Measurements from ENCODE around the gene PDIA5. TPM values are rescaled to one million over a fixed set of nuclear protein-coding genes. Genes with fewer than 3 reads are reported as not detected.
A peak's percentile ranks its signal among the peaks of the same experiment; 100 is the strongest.

The PDIA5 gene
- 99.5 TPM for polyA plus RNA-seq (2013, experiment 1 of 2)
- polyA plus RNA-seq (2013, experiment 2 of 2), result 101 TPM

DNA sequence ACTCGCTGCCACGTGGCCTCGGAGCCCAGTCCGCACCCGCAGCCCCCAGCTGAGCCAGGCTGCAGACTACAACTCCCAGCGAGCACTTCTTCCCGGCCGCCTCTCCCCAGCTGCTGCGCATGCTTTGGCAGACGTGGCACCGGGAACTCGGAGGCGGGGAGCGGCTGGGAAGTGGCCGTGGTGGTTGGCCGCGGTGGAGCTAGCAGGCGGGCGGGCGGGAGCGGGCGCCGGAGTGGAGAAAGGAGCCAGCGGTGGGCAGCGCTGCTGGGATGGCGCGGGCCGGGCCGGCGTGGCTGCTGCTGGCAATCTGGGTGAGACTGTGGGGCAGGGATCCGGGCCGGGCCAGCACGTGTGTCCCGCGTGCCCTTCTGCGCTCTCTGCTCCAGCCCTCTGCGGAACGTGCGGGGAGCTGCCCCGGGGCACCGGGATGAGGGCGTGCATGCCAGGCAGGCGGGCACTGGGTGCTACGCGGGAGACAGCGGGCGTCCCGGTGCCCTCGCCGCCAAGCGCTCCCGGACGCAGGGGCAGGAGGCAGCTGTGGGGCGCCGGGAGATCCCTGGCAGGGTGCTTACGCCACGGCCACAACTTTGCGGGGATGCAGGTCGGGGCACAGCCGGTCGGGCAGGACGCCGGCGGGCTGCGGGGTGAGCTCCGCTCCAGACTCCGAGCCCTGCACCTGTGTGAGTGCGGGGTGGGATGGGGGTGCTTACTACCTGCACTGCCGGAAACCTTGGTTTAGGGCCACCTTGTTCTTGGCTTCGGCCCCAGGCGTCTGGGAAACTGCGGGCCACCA is at the start of gene PDIA5:
Gene PDIA5, plus strand, starts transcription at position 130 of the 793 bp plus-strand sequence. Its CDS starts 140 bp downstream, at position 270.
- H2BK5ac ChIP-seq (ENCODE audit: low read depth, low read length, poor library complexity, severe bottlenecking), result no peak within 1 kb of the TSS
- no peaks in the 10 kb centered on the region for H3K9me3 ChIP-seq (ENCODE audit: control insufficient read depth, low read length)
- H3K4me1 ChIP-seq (ENCODE audit: control insufficient read depth, insufficient read depth, low read depth, low read length), result peaks cover 17% of the 10 kb centered on the region
- H3K36me3 ChIP-seq (ENCODE audit: control insufficient read depth in 1 of 2, insufficient read depth in 2 of 2, low read depth in 1 of 2, low read length in 2 of 2), result no peaks in the 10 kb centered on the region
- H3K27ac ChIP-seq (ENCODE audit: low read length, poor library complexity, severe bottlenecking), result no peak within 1 kb of the TSS
- peak within 1 kb of the TSS; percentile 55 for H2AFZ ChIP-seq (ENCODE audit: low read depth, low read length)
- H3K4me3 ChIP-seq (ENCODE audit: insufficient read depth in 1 of 2, low read depth in 1 of 2, low read length in 2 of 2), result peak within 1 kb of the TSS; percentile 86 to 92
- H4K91ac ChIP-seq (ENCODE audit: low read length), result peak within 1 kb of the TSS; percentile 71
- DNase-seq, result peak; percentile 90
- H2BK12ac ChIP-seq (ENCODE audit: low read length in 2 of 2), result peak within 1 kb of the TSS in 1 of 2 experiments; percentile 33
- H2BK15ac ChIP-seq (ENCODE audit: low read depth, poor library complexity, severe bottlenecking), result peak within 1 kb of the TSS; percentile 83
- peak within 1 kb of the TSS; percentile 86 for H3K9ac ChIP-seq (ENCODE audit: low read length)
- peak within 1 kb of the TSS; percentile 86 for H3K4me2 ChIP-seq (ENCODE audit: low read length, poor library complexity, severe bottlenecking)
- H3K23ac ChIP-seq (ENCODE audit: low read length in 2 of 2), result peak within 1 kb of the TSS in 1 of 2 experiments; percentile 87
- peaks cover 14 to 20% of the 10 kb centered on the region in 2 experiments for H3K27me3 ChIP-seq (ENCODE audit: control insufficient read depth in 1 of 2, insufficient read depth in 1 of 2, low read length in 2 of 2)
- peak within 1 kb of the TSS; percentile 55 to 72 for H3K4ac ChIP-seq (ENCODE audit: low read depth in 1 of 2, low read length in 2 of 2)
- peak within 1 kb of the TSS; percentile 27 for H2AK5ac ChIP-seq (ENCODE audit: low read length, severe bottlenecking)
- H3K18ac ChIP-seq (ENCODE audit: low read depth in 1 of 2, low read length in 2 of 2), result peak within 1 kb of the TSS; percentile 60 to 96
- peak within 1 kb of the TSS; percentile 85 for H4K8ac ChIP-seq (ENCODE audit: low read length)
- H3K14ac ChIP-seq (ENCODE audit: low read length in 2 of 2), result peak within 1 kb of the TSS in 1 of 2 experiments; percentile 94
- WGBS, result under 1% methylated on average over 60 of the region's 72 CpGs
- no peak within 1 kb of the TSS for H2BK120ac ChIP-seq (ENCODE audit: low read depth, low read length)
- H3K79me1 ChIP-seq (replicated peaks; ENCODE audit: low read length, poor library complexity, severe bottlenecking), result peaks cover 19% of the 10 kb centered on the region

DNA sequence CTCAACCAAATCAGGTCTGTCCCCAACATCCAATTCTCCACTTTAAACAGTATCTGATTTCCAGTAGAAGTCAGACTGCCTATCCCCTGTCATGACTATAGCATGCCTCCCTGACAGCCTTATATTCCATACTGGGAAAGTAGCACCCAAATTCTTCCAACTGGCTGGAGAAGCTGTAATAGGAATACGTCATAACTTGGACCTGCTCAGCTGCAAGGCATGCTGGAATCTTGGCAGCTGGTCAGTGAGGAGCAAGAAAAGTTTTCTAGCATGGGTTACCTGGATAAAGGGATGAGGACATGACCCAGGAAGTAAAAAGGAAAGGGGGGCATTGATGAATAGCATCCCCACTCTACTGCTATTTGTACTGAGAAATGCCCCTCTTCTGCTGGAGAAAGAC is 48.1 kb upstream of the PDIA5 start:
- H2BK12ac ChIP-seq (ENCODE audit: low read length in 2 of 2), result no peak overlapping the region
- WGBS, result 65% methylated on average over 1 of the region's 1 CpG
- H3K14ac ChIP-seq (ENCODE audit: low read length in 2 of 2), result no peak overlapping the region
- no peaks in the 10 kb centered on the region for H3K4me1 ChIP-seq (ENCODE audit: control insufficient read depth, insufficient read depth, low read depth, low read length)
- peaks cover 86 to 92% of the 10 kb centered on the region in 2 experiments for H3K27me3 ChIP-seq (ENCODE audit: control insufficient read depth in 1 of 2, insufficient read depth in 1 of 2, low read length in 2 of 2)
- H3K18ac ChIP-seq (ENCODE audit: low read depth in 1 of 2, low read length in 2 of 2), result no peak overlapping the region
- no peak overlapping the region for H4K91ac ChIP-seq (ENCODE audit: low read length)
- no peak overlapping the region for H3K23ac ChIP-seq (ENCODE audit: low read length in 2 of 2)
- H3K4me2 ChIP-seq (ENCODE audit: low read length, poor library complexity, severe bottlenecking), result no peak overlapping the region
- H2AFZ ChIP-seq (ENCODE audit: low read depth, low read length), result no peak overlapping the region
- H3K4me3 ChIP-seq (ENCODE audit: insufficient read depth in 1 of 2, low read depth in 1 of 2, low read length in 2 of 2), result no peak overlapping the region
- H2BK120ac ChIP-seq (ENCODE audit: low read depth, low read length), result no peak overlapping the region
- H3K36me3 ChIP-seq (ENCODE audit: control insufficient read depth in 1 of 2, insufficient read depth in 2 of 2, low read depth in 1 of 2, low read length in 2 of 2), result no peaks in the 10 kb centered on the region
- H4K8ac ChIP-seq (ENCODE audit: low read length), result no peak overlapping the region
- H3K9ac ChIP-seq (ENCODE audit: low read length), result no peak overlapping the region
- peaks cover under 1% of the 10 kb centered on the region for H3K9me3 ChIP-seq (ENCODE audit: control insufficient read depth, low read length)
- no peak overlapping the region for H3K27ac ChIP-seq (ENCODE audit: low read length, poor library complexity, severe bottlenecking)
- no peak overlapping the region for H2AK5ac ChIP-seq (ENCODE audit: low read length, severe bottlenecking)
- H2BK5ac ChIP-seq (ENCODE audit: low read depth, low read length, poor library complexity, severe bottlenecking), result no peak overlapping the region
- no peaks in the 10 kb centered on the region for H3K79me1 ChIP-seq (replicated peaks; ENCODE audit: low read length, poor library complexity, severe bottlenecking)
- H3K4ac ChIP-seq (ENCODE audit: low read depth in 1 of 2, low read length in 2 of 2), result no peak overlapping the region
- no peak overlapping the region for H2BK15ac ChIP-seq (ENCODE audit: low read depth, poor library complexity, severe bottlenecking)
- no peak for DNase-seq

DNA sequence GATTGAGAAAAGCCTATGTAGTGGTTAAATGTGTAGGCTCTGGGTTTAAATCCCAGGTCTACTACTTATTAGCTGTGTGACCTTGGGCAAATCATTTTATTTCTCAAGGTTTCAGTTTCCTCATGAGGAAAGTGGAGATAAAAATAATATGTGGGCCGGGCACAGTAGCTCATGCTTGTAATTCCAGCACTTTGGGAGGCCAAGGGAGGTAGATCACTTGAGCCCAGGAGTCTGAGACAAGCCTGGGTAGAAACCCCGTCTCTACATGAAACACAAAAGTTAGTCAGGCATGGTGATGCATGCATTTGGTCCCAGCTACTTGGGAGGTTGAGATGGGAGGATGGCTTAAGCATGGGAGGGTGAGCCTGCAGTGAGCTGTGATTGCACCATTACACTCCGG is 47.7 kb upstream of the PDIA5 start:
- Histone ChIP-seq H4K91ac (ENCODE audit: low read length) (no peak overlapping the region), H3K4me3 (ENCODE audit: insufficient read depth in 1 of 2, low read depth in 1 of 2, low read length in 2 of 2) (no peak overlapping the region), H2BK15ac (ENCODE audit: low read depth, poor library complexity, severe bottlenecking) (no peak overlapping the region), H4K8ac (ENCODE audit: low read length) (no peak overlapping the region), H2AFZ (ENCODE audit: low read depth, low read length) (no peak overlapping the region), H2AK5ac (ENCODE audit: low read length, severe bottlenecking) (no peak overlapping the region), H3K4me2 (ENCODE audit: low read length, poor library complexity, severe bottlenecking) (no peak overlapping the region), H3K23ac (ENCODE audit: low read length in 2 of 2) (no peak overlapping the region), H2BK5ac (ENCODE audit: low read depth, low read length, poor library complexity, severe bottlenecking) (no peak overlapping the region), H3K36me3 (ENCODE audit: control insufficient read depth in 1 of 2, insufficient read depth in 2 of 2, low read depth in 1 of 2, low read length in 2 of 2) (no peaks in the 10 kb centered on the region), H3K4me1 (ENCODE audit: control insufficient read depth, insufficient read depth, low read depth, low read length) (no peaks in the 10 kb centered on the region), H3K27me3 (ENCODE audit: control insufficient read depth in 1 of 2, insufficient read depth in 1 of 2, low read length in 2 of 2) (peaks cover 86 to 92% of the 10 kb centered on the region in 2 experiments), H3K9ac (ENCODE audit: low read length) (no peak overlapping the region), H3K18ac (ENCODE audit: low read depth in 1 of 2, low read length in 2 of 2) (no peak overlapping the region), H3K9me3 (ENCODE audit: control insufficient read depth, low read length) (peaks cover 5% of the 10 kb centered on the region), H3K14ac (ENCODE audit: low read length in 2 of 2) (no peak overlapping the region), H3K4ac (ENCODE audit: low read depth in 1 of 2, low read length in 2 of 2) (no peak overlapping the region), H2BK120ac (ENCODE audit: low read depth, low read length) (no peak overlapping the region), H3K79me1 (replicated peaks; ENCODE audit: low read length, poor library complexity, severe bottlenecking) (no peaks in the 10 kb centered on the region), H3K27ac (ENCODE audit: low read length, poor library complexity, severe bottlenecking) (no peak overlapping the region), H2BK12ac (ENCODE audit: low read length in 2 of 2) (no peak overlapping the region)
- WGBS, result 76% methylated on average over 2 of the region's 3 CpGs
- no peak for DNase-seq

DNA sequence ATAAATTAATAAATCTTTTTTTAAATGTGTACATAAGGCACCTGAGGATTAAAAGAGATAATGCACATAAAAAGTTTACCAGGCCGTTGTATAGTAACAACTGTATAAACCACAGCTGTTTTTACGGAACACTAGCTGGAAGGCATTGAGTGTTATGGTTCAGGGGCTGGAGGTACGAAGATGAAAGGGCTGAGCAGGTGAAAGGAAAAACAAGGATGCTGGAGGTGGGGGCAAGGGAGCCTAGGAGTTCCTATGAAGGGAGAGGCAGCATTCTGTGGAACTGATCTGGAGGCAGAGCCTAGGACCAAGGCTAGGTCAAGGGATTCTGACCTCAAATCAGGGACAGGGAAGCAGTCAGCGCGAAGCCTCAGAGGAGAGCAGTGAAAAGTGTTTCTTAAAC is 47.2 kb upstream of the PDIA5 start:
- H3K36me3 ChIP-seq (ENCODE audit: control insufficient read depth in 1 of 2, insufficient read depth in 2 of 2, low read depth in 1 of 2, low read length in 2 of 2), result no peaks in the 10 kb centered on the region
- H2BK5ac ChIP-seq (ENCODE audit: low read depth, low read length, poor library complexity, severe bottlenecking), result no peak overlapping the region
- no peak overlapping the region for H3K14ac ChIP-seq (ENCODE audit: low read length in 2 of 2)
- no peak overlapping the region for H3K4me3 ChIP-seq (ENCODE audit: insufficient read depth in 1 of 2, low read depth in 1 of 2, low read length in 2 of 2)
- no peaks in the 10 kb centered on the region for H3K4me1 ChIP-seq (ENCODE audit: control insufficient read depth, insufficient read depth, low read depth, low read length)
- no peak overlapping the region for H3K23ac ChIP-seq (ENCODE audit: low read length in 2 of 2)
- H2BK12ac ChIP-seq (ENCODE audit: low read length in 2 of 2), result no peak overlapping the region
- no peak for DNase-seq
- peaks cover 86 to 92% of the 10 kb centered on the region in 2 experiments for H3K27me3 ChIP-seq (ENCODE audit: control insufficient read depth in 1 of 2, insufficient read depth in 1 of 2, low read length in 2 of 2)
- no peak overlapping the region for H3K4me2 ChIP-seq (ENCODE audit: low read length, poor library complexity, severe bottlenecking)
- no peak overlapping the region for H2BK15ac ChIP-seq (ENCODE audit: low read depth, poor library complexity, severe bottlenecking)
- H3K27ac ChIP-seq (ENCODE audit: low read length, poor library complexity, severe bottlenecking), result no peak overlapping the region
- no peak overlapping the region for H4K91ac ChIP-seq (ENCODE audit: low read length)
- H2BK120ac ChIP-seq (ENCODE audit: low read depth, low read length), result no peak overlapping the region
- no peak overlapping the region for H3K9ac ChIP-seq (ENCODE audit: low read length)
- H3K79me1 ChIP-seq (replicated peaks; ENCODE audit: low read length, poor library complexity, severe bottlenecking), result no peaks in the 10 kb centered on the region
- H3K18ac ChIP-seq (ENCODE audit: low read depth in 1 of 2, low read length in 2 of 2), result no peak overlapping the region
- no peak overlapping the region for H3K4ac ChIP-seq (ENCODE audit: low read depth in 1 of 2, low read length in 2 of 2)
- H2AFZ ChIP-seq (ENCODE audit: low read depth, low read length), result no peak overlapping the region
- H2AK5ac ChIP-seq (ENCODE audit: low read length, severe bottlenecking), result no peak overlapping the region
- 92% methylated on average over 5 of the region's 5 CpGs for WGBS
- peaks cover 9% of the 10 kb centered on the region for H3K9me3 ChIP-seq (ENCODE audit: control insufficient read depth, low read length)
- H4K8ac ChIP-seq (ENCODE audit: low read length), result no peak overlapping the region

Data from mesenchymal stem cell (in vitro differentiated cells and primary cell).